SHP77 (cell line): ENCODE measurements around the gene B4GAT1.
A peak's percentile ranks its signal among the peaks of the same experiment; 100 is the strongest.

Experiments used
- DNase-seq, 2 experiments: peaks; one replicate each; lab custom pipeline; 2025; lab: John Stamatoyannopoulos, UW

B4GAT1 gene

GRCh38 chr11:66336234-66337102 is 11.0 kb downstream of the B4GAT1 start, which contains the start of gene RIN1:
Gene RIN1 (minus strand): TSS chr11:66336434. CDS start chr11:66336402, 32 bp downstream.
- DNase-seq, result peak; percentile 86 to 89

GRCh38 chr11:66335531-66336233 is 11.7 kb downstream of the B4GAT1 start:
- peak in 1 of 2 experiments; percentile 53 for DNase-seq

GRCh38 chr11:66334605-66335442 is 12.6 kb downstream of the B4GAT1 start:
- no peak for DNase-seq

GRCh38 chr11:66333896-66334604 is 13.4 kb downstream of the B4GAT1 start:
- no peak for DNase-seq

- DNase-seq, result no peak
These were observed 14.1 kb downstream of the B4GAT1 start for GRCh38 chr11:66333220-66333877.

GRCh38 chr11:66332371-66333219 is 14.8 kb downstream of the B4GAT1 start:
- DNase-seq, result no peak

- no peak for DNase-seq
These were observed 15.7 kb downstream of the B4GAT1 start for GRCh38 chr11:66331542-66332370.

- no peak for DNase-seq
These were observed 16.5 kb downstream of the B4GAT1 start for GRCh38 chr11:66330931-66331330.

- DNase-seq, result no peak
These were observed 18.2 kb downstream of the B4GAT1 start for GRCh38 chr11:66329165-66329673.

GRCh38 chr11:66328302-66329144 is 18.9 kb downstream of the B4GAT1 start:
- DNase-seq, result peak; percentile 84

- DNase-seq, result no peak
These were observed 19.5 kb downstream of the B4GAT1 start for GRCh38 chr11:66328031-66328301.

GRCh38 chr11:66327171-66328030 is 20.0 kb downstream of the B4GAT1 start:
- no peak for DNase-seq

- DNase-seq, result no peak
These were observed 20.9 kb downstream of the B4GAT1 start for GRCh38 chr11:66326261-66327111.

- no peak for DNase-seq
These were observed 22.2 kb downstream of the B4GAT1 start for GRCh38 chr11:66325263-66325671.

- DNase-seq, result no peak
These were observed 22.8 kb downstream of the B4GAT1 start for GRCh38 chr11:66324664-66325063.

GRCh38 chr11:66323684-66324083 is 23.7 kb downstream of the B4GAT1 start:
- DNase-seq, result no peak
